22Rv1 (cell line): Measurements from ENCODE around the gene NKX2-2.
"Not testable (repeated sequence)": the region's sequence is repeated elsewhere in the genome, so short reads cannot be mapped to it uniquely, and the experiment has no call there.

ENCODE experiments used
- H3K27ac ChIP-seq: fragments of 450-650 bp; 2 replicates; pipeline ENCODE4 v1.5.1; 2017
- CTCF ChIP-seq: fragments of 450-650 bp; IDR thresholded peaks from 2 replicates; pipeline ENCODE4 v1.5.1; 2017; ENCODE audit warnings: mild to moderate bottlenecking
- ZFX ChIP-seq: fragments of 450-650 bp; IDR thresholded peaks from 2 replicates; pipeline ENCODE4 v1.6.1; 2017; ENCODE audit warnings: antibody characterized with exemption, borderline replicate concordance

The NKX2-2 gene

GRCh38 chr20:21498635-21499034, 15.2 kb downstream of the NKX2-2 start:
- no peak overlapping the region for H3K27ac ChIP-seq
- no peak for TF ChIP-seq CTCF
- no peak for TF ChIP-seq ZFX

GRCh38 chr20:21498195-21498594, 15.7 kb downstream of the NKX2-2 start:
- no peak overlapping the region for H3K27ac ChIP-seq
- no peak for TF ChIP-seq ZFX
- TF ChIP-seq CTCF: no peak

- no peak for TF ChIP-seq ZFX
- TF ChIP-seq CTCF: no peak
Measured at GRCh38 chr20:21496452-21496851, 17.4 kb downstream of the NKX2-2 start.

GRCh38 chr20:21493049-21493448, 20.8 kb downstream of the NKX2-2 start:
- TF ChIP-seq ZFX: no peak
- no peak for TF ChIP-seq CTCF
- no peak overlapping the region for H3K27ac ChIP-seq

More at GRCh38 chr20:21496452-21496851, 17.4 kb downstream of the NKX2-2 start:
- H3K27ac ChIP-seq: no peak overlapping the region

- TF ChIP-seq ZFX (no peak), CTCF (no peak)
- H3K27ac ChIP-seq: no peak overlapping the region
Measured at GRCh38 chr20:21490105-21490504, 23.8 kb downstream of the NKX2-2 start.

- not testable (repeated sequence) for H3K27ac ChIP-seq
Measured at GRCh38 chr20:21480144-21480543, 33.7 kb downstream of the NKX2-2 start.

- H3K27ac ChIP-seq: no peak overlapping the region
- TF ChIP-seq CTCF: no peak
Measured at GRCh38 chr20:21465799-21466198, 48.1 kb downstream of the NKX2-2 start.

GRCh38 chr20:21464916-21465315, 48.9 kb downstream of the NKX2-2 start:
- no peak overlapping the region for H3K27ac ChIP-seq
- TF ChIP-seq ZFX (no peak), CTCF (no peak)
